DOHH2 (cell line): ENCODE results near the gene PEAK1.

Experiments
- H3F3A ChIP-seq: fragments of 200-600 bp; sonication (generic), shearing (Covaris generic); 2 replicates; pipeline ENCODE4 v1.6.0; 2016; ENCODE audit warnings: antibody characterized with exemption, mild to moderate bottlenecking; ENCODE audit not compliant: control insufficient read depth, insufficient read depth
- H3K27ac ChIP-seq: fragments of 200-600 bp; sonication (generic); 2 replicates; pipeline ENCODE4 v1.5.1; 2014; ENCODE audit warnings: low read depth, mild to moderate bottlenecking, low read length, moderate library complexity
- H3K27me3 ChIP-seq: fragments of 200-600 bp; sonication (generic); 2 replicates; pipeline ENCODE4 v1.6.1; 2014; ENCODE audit warnings: mild to moderate bottlenecking, low read length, mixed read lengths; ENCODE audit not compliant: control insufficient read depth
- H3K36me3 ChIP-seq: fragments of 200-600 bp; sonication (generic); 2 replicates; pipeline ENCODE4 v1.6.1; 2014; ENCODE audit warnings: mild to moderate bottlenecking, low read length, moderate library complexity, mixed read lengths; ENCODE audit not compliant: control insufficient read depth
- H3K4me1 ChIP-seq: fragments of 200-600 bp; sonication (generic); 2 replicates; pipeline ENCODE4 v1.6.1; 2014; ENCODE audit warnings: mild to moderate bottlenecking, low read length, mixed read lengths; ENCODE audit not compliant: control insufficient read depth
- H3K4me2 ChIP-seq: fragments of 200-600 bp; sonication (generic); 2 replicates; pipeline ENCODE4 v1.6.0; 2014; ENCODE audit warnings: mild to moderate bottlenecking, low read length, moderate library complexity
- H3K4me3 ChIP-seq: fragments of 200-600 bp; sonication (generic); 2 replicates; pipeline ENCODE4 v1.5.1; 2014; ENCODE audit warnings: mild to moderate bottlenecking, low read length, mixed read lengths
- H3K79me2 ChIP-seq: fragments of 200-600 bp; sonication (generic); 2 replicates; pipeline ENCODE4 v1.6.1; 2014; ENCODE audit warnings: mild to moderate bottlenecking, low read length, mixed read lengths; ENCODE audit not compliant: control insufficient read depth
- H3K9me2 ChIP-seq: fragments of 200-600 bp; sonication (generic); replicated peaks from 2 replicates; pipeline ENCODE4 v1.6.1; 2014; ENCODE audit warnings: mild to moderate bottlenecking, low read length, mixed read lengths; ENCODE audit not compliant: control insufficient read depth
- H3K9me3 ChIP-seq: fragments of 200-600 bp; sonication (generic); 2 replicates; pipeline ENCODE4 v1.6.1; 2014; ENCODE audit warnings: antibody characterized with exemption, low read length, mixed read lengths; ENCODE audit not compliant: control insufficient read depth, insufficient read depth
- H4K20me1 ChIP-seq: fragments of 200-600 bp; sonication (generic); 2 replicates; pipeline ENCODE4 v1.6.0; 2014; ENCODE audit warnings: low read depth, mild to moderate bottlenecking, antibody characterized with exemption, low read length, moderate library complexity; ENCODE audit not compliant: control insufficient read depth, insufficient read depth
- CTCF ChIP-seq: fragments of 200-600 bp; sonication (generic); IDR thresholded peaks from one replicate; pipeline ENCODE4 v1.5.1; 2014; ENCODE audit warnings: antibody characterized with exemption, mild to moderate bottlenecking, low read depth, low read length; ENCODE audit not compliant: poor library complexity, severe bottlenecking
- EZH2phosphoT487 ChIP-seq: fragments of 200-600 bp; sonication (generic); IDR thresholded peaks from 2 replicates; pipeline ENCODE4 v1.6.1; 2017; ENCODE audit warnings: borderline replicate concordance, mild to moderate bottlenecking, antibody characterized with exemption, low read length, moderate library complexity, mixed read lengths

The PEAK1 gene

DNA sequence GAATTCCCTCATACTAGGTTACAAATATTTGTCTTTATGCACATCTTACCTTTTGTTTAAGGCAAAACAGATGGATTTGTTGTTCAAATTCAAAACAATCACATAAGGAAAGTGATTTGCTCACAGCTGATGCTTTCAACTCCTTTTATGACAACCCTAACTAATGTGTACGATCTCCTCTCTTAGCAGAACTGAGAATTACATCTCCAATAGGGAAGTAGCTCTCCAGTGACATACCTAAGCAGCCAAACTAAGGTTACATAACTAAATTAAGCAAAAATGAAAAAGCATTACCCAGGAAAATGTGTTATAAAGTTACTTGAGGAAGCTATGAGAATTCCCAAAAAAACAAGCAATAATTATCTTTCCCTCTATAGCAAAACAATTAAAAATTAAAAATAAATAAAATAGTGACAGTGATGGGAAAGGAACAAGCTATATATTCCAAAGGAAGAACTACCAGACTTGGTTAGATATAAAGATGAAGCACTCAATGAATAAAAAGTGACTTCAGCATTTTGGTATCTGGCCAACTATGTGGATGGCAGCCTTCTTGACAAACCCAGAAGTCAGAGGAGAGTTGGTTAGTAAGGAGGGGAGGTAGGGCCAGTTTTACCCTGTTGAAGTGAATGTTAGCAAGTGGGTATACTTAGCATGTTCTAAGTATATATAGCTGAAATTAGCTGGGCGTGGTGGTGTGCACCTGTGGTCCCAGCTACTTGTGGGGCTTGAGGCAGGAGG lies 32.4 kb downstream of the PEAK1 start:
- Histone ChIP-seq H3K79me2 (no peaks in the 10 kb centered on the region), H3K9me2 (no peaks in the 10 kb centered on the region), H3K27ac (no peak overlapping the region), H3K9me3 (no peaks in the 10 kb centered on the region), H3K36me3 (no peaks in the 10 kb centered on the region), H3K27me3 (no peaks in the 10 kb centered on the region), H3K4me2 (no peak overlapping the region), H4K20me1 (no peaks in the 10 kb centered on the region), H3F3A (no peaks in the 10 kb centered on the region), H3K4me3 (no peak overlapping the region), H3K4me1 (peaks cover 25% of the 10 kb centered on the region)
- TF ChIP-seq CTCF (no peak), EZH2phosphoT487 (no peak)

GRCh38 chr15:77386626-77387025 lies 33.3 kb downstream of the PEAK1 start:
- Histone ChIP-seq H3K4me2 (no peak overlapping the region), H4K20me1 (no peaks in the 10 kb centered on the region), H3F3A (no peaks in the 10 kb centered on the region), H3K36me3 (no peaks in the 10 kb centered on the region), H3K4me1 (peaks cover 25% of the 10 kb centered on the region), H3K79me2 (no peaks in the 10 kb centered on the region), H3K27me3 (no peaks in the 10 kb centered on the region), H3K4me3 (no peak overlapping the region), H3K27ac (no peak overlapping the region), H3K9me2 (no peaks in the 10 kb centered on the region), H3K9me3 (no peaks in the 10 kb centered on the region)
- TF ChIP-seq EZH2phosphoT487 (no peak), CTCF (no peak)

DNA sequence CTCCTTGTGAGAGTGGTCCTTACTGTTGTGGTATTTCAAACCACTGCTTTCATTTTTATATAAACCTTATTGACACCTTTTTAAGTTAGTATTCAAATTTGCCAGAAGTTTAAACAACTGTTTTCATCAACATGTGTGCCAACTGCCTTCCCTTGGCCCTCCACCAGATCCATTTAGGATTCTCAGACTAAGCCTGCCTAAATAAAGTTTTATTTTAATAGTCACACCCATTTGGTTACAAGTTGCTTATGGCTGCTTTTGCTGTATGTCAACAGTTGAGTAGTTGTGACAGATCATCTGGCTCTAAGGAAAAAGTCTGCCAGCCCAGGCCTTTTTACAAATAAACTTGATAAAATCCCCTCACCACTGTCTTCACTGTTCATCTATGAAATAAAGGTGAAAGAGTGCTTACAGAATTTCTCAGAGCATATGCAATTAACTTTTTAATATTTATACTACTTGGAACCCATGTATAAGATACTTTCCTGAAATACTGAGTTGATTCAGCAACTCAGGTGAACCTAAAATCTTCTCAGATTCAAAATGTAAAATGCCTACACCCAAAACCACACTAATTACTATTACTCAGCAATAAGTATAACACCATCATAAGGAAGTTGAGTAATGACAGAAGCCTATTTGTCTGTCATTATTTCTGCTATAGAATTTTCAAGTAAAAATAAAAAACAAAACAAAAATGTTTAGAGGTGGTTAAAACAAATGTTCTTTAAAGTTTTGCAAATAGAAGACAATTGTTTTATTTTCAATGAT lies 35.1 kb downstream of the PEAK1 start:
- Histone ChIP-seq H3K36me3 (no peaks in the 10 kb centered on the region), H3K79me2 (no peaks in the 10 kb centered on the region), H3K4me1 (peaks cover 19% of the 10 kb centered on the region), H4K20me1 (no peaks in the 10 kb centered on the region), H3F3A (no peaks in the 10 kb centered on the region), H3K27ac (no peak overlapping the region), H3K4me3 (no peak overlapping the region), H3K27me3 (no peaks in the 10 kb centered on the region), H3K9me3 (no peaks in the 10 kb centered on the region), H3K9me2 (no peaks in the 10 kb centered on the region), H3K4me2 (no peak overlapping the region)
- TF ChIP-seq EZH2phosphoT487: no peak
- no peak for TF ChIP-seq CTCF
